Stimulated activated CD8-positive, alpha-beta memory T cell treated with anti-CD3 and anti-CD28 coated beads, Interleukin-7, amount 100 ng/mL, for 1 hour (primary cell): Measurements from ENCODE around the gene FGF14.
"Not testable (repeated sequence)": the region's sequence is repeated elsewhere in the genome, so short reads cannot be mapped to it uniquely, and the experiment has no call there.

Experiments
- DNase-seq, 2 donors: peaks; one replicate each; pipeline ENCODE4 v3.0.0-alpha.2; 2020; ENCODE audit warnings: low read depth in 2 of 2

FGF14 gene

GRCh38 chr13:102136735-102137296, 265.0 kb downstream of the FGF14 start:
- no peak for DNase-seq

DNA sequence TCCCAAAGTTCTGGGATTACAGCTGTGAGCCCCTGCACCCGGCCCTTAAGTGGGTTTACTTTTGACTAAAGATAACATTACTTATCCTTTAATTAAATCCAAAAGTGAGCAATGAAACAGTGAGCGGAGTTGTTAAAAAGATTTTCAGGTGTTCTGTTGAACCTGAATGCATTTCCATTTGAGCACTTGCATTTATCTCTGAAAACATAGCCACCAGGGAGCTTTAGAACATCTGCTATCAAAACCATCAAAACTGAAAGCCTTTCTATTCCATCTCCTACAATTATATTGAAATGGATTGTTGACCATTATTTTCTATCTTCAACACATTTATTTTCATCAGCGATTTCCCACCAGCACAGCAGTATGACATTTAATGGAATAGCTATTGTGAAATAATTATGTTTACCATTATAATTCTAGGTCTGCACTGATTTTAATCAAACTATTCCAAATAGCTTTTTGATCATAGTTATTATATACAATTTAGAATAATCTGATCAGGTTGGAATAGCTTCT, 269.0 kb downstream of the FGF14 start:
- DNase-seq, result no peak

DNA sequence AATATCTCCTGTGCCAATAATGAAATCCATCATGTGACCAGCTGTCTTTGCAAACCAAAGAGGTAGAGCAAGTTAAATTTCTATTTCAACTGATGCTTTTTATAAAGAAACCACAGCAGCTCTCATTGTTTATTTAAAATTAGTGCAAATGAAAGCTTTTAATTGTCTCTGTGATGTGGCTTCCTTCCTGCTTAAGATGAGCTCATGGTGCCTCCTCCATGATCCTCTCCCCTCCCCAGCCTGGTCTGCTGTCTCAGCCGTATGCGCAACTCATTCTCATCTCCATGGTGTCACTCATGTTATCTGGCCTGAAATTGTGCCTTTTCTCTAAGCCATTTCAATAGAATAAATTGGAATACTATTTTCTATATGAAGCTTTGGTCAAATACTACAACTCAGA, 270.6 kb downstream of the FGF14 start:
- DNase-seq, result no peak

- DNase-seq, result no peak
Observed at GRCh38 chr13:102128216-102128810, 273.5 kb downstream of the FGF14 start.

DNA sequence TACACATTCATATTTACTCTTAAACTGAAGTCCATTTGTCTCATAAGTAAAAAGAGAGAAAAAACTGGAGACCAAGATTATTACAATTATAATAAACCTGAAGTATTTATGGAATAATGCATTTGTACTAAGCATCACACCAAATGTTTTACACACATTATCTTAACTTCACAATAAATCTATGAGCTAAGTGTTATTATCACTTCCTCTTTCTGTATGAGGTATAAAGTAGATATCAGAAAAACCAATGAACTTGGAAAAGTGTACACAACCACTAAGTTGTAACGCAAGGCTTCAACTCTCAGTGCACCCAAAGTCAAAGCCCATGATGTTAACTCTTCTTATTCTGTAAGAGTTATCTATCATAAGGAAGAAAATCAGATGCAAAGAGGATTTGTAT, 274.7 kb downstream of the FGF14 start:
- DNase-seq, result no peak

GRCh38 chr13:102122147-102122546, 279.7 kb downstream of the FGF14 start:
- DNase-seq, result no peak

DNA sequence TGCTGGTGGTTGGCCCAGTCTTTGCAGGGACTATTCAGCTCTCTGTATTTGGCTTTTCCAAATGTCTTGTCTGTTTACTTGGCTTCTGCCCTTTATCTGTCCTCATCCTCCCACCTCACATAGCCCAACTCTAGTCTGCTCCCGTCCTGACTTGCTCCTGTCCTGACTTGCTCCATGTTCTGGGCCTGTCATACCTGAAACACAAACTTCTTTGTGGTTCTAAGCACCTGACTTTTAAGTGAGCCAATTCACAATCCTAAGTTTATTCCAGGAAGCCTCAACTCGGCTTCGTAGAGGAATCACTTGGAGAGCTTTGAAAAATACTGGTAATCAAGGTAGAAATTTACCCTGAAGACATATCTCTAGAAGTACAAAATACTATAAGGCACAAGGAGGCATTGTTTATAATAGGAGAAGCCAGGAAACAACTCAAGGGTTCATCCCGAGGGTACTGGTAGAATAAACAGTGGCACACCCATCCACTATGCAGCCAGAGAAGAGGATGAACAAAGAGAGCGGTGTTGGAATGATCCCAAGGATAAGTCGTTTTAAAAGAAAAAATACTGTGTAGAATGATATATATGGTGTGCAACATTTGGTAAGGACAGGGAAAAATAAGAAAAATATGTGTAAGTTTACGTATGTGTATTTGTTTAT, 284.5 kb downstream of the FGF14 start:
- no peak for DNase-seq

- no peak for DNase-seq
Observed at GRCh38 chr13:102103469-102103868, 298.4 kb downstream of the FGF14 start.

DNA sequence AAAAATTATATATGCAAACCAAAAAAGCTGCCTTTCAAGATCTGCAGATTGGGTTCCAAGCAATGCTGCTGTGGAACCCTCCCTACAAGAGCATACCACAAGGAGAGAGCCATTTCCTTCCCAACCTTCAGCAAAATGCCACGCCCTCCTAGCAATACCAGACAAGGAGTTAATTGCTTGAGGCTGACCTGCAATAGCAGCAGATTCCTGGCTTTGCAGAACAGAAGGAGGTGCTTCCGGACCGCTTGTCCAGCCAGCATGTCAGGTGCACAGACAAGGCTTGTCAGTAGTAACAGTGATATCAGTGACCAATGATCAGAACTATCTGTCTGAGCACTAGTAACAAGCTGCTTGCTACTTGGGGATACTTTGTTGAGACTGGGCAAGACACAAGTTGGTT, 301.6 kb downstream of the FGF14 start:
- no peak for DNase-seq

GRCh38 chr13:102097708-102098107, 304.1 kb downstream of the FGF14 start:
- no peak for DNase-seq

- not testable (repeated sequence) for DNase-seq
Observed at GRCh38 chr13:102093288-102093687, 308.6 kb downstream of the FGF14 start.

- no peak for DNase-seq
Observed at GRCh38 chr13:102091231-102091630, 310.6 kb downstream of the FGF14 start.

GRCh38 chr13:102090532-102090931, 311.3 kb downstream of the FGF14 start:
- no peak for DNase-seq

- DNase-seq, result no peak
Observed at GRCh38 chr13:102089722-102090121, 312.1 kb downstream of the FGF14 start.

DNA sequence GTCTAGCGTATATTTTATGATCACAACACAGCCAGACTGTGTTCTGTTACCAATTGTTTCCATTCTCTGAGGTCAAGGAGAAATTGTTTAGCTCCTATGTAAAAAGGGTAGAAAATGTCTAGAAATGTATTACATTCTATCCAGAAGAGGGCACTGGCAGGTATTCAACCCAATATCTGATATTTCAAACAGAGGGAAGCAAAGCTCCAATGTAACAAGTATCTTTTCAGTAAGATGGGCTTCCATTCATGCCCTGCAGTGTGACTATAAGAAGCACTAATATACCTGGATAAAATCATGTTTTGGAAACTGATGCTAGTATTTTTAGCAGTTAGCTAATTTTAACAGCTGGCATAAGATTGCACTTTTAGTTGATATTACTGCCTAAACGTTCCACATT, 312.7 kb downstream of the FGF14 start:
- DNase-seq, result no peak

GRCh38 chr13:102073251-102073650, 328.6 kb downstream of the FGF14 start:
- no peak for DNase-seq

DNA sequence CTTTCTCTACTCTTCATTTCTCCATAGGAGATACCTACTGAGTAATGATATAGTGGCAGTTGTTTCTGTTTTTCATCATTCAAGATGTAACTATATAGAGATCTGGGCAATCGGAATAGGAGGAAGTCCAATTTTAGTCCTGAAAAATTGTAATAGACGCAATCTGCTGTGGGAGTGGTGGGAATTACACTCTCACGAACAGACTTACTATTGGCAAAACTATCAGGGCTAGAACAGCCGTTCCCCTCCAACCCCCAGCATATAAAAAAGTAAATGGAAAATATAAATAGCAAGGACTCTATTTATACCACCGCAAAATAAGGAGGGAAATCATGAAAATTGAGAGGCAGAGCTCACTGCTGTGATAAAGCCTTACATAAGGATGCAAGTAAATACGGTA, 330.1 kb downstream of the FGF14 start:
- no peak for DNase-seq

DNA sequence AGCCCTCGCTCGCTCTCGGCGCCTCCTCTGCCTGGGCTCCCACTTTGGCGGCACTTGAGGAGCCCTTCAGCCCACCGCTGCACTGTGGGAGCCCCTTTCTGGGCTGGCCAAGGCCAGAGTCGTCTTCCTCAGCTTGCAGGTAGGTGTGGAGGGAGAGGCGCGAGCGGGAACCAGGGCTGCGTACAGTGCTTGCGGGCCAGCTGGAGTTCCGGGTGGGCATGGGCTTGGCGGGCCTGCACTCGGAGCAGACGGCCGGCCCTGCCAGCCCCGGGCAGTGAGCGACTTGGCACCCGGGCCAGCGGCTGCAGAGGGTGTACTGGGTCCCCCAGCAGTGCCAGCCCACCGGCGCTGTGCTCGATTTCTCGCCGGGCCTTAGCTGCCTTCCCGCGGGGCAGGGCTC, 333.5 kb downstream of the FGF14 start:
- not testable (repeated sequence) for DNase-seq

DNA sequence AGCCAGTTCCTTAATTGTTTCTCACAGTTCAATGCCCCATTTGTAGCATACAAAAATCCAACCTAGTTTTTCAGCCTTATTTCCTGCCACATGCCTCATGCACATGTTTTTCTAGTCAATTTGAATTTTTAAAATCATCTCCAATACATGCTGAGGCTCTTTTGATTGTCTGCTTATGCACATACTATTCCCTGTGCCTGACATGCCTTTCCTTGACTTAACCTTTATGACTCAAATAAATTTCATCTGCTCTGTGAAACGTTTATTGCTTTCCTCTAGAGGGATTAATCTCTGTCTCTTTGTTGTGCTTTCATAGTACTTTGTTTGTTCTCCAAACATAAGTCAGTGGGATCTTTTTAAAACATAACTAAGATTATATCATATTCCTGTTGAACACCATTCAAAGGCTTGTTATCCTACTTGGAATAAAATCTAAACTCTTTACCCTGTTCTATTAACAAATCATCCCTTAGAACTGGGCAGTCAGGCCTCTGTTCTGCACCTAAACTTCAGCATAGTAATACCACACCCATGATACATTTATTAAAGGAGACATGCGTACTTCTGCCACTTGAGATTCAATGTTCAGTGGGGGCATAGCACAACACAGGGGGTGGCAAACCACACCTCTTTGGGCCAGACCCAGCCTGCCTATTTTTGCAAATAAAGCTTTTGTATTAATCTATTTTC, 346.6 kb downstream of the FGF14 start:
- DNase-seq, result no peak

DNA sequence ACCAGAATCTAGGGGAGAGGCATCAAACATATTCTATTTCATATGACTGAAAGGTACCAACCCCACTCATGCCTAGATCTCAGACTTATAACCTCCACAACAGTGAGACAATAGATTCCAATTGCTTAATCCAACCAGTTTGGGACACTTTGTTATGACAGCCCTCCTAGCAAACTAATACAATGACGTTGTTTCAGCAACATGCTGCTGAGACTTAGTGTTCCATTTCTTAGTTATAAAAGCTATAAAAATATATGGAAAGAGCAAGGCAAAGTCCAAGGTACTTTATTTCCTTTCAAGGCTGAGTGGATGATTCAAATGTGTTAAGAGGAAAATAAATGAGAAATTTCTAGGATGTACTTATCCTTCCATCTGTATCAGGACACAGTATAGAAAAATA, 352.0 kb downstream of the FGF14 start:
- no peak for DNase-seq

DNA sequence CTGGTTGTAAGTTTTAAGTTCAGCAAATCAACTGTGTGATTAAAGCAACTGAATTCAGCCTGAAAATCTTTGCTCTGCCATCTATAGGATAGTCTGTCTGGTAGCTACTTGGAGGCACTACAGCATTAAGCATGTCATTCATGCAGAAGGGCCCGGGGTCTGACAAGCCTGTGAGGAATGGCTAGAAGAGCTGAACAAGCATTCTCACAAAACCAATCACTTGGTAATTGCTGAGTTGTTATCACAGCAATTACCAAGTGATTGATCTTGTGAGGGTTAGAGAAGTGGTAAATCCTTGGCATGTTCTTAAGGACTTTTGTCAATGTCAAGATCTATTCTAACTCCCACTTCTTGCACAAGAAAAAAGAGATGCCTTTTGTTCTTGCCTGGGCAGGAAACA, 356.1 kb downstream of the FGF14 start:
- no peak for DNase-seq

GRCh38 chr13:102042746-102043145, 359.1 kb downstream of the FGF14 start:
- no peak for DNase-seq

DNA sequence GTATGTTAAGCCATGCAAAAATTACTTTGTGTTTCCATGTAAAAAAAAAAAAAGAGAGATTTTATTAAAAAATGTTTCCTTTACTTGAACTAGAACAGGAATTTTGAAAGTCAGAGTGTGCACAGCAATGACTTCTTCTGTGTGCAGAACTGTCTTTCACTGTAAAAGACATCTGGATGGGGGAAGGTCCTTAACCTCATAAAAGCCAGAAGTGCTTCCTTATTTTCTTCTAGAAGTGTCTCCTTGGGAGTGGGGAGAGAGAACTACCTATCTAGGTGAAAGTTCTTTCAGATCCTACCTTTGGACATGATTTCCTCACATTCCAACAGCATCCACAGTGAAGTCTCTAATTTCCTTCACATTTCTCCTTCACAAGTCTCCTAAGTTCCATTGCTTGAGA, 360.3 kb downstream of the FGF14 start:
- no peak for DNase-seq
